Vagina (tissue), 2 donors: ENCODE results near the gene STARD10.

ENCODE experiments used
- CTCF ChIP-seq, 3 experiments: fragments of 450-650 bp in 2 of 3; fragments of 200-600 bp in 1 of 3; sonication (generic) in 1 of 3; IDR thresholded peaks; one replicate each; pipeline ENCODE4 v1.5.1; 2017 to 2019; ENCODE audit warnings: antibody characterized with exemption in 3 of 3, mild to moderate bottlenecking in 2 of 3, moderate library complexity in 2 of 3
- POLR2A ChIP-seq, 2 donors: fragments of 450-650 bp; IDR thresholded peaks; one replicate each; pipeline ENCODE4 v1.6.1; 2017; ENCODE audit warnings: antibody characterized with exemption in 2 of 2, mild to moderate bottlenecking in 2 of 2, moderate library complexity in 2 of 2
- POLR2AphosphoS5 ChIP-seq, 2 donors: sonication (generic); formaldehyde crosslinking; IDR thresholded peaks; one replicate each; pipeline ENCODE4 v1.9.0; 2017; ENCODE audit warnings: antibody characterized with exemption in 2 of 2, mild to moderate bottlenecking in 2 of 2, low read depth in 1 of 2; ENCODE audit not compliant: insufficient read depth in 1 of 2

GRCh38 chr11:72716290-72716689, 77.6 kb downstream of the STARD10 start:
- TF ChIP-seq POLR2AphosphoS5 (IDR thresholded peaks at IDR 0.05; ENCODE audit: insufficient read depth in 1 of 2, low read depth in 1 of 2) (no peak), CTCF (IDR thresholded peaks at IDR 0.05) (no peak), POLR2A (IDR thresholded peaks at IDR 0.05) (no peak)
